ENCODE results near the gene MOSPD3.

MOSPD3 gene

DNA sequence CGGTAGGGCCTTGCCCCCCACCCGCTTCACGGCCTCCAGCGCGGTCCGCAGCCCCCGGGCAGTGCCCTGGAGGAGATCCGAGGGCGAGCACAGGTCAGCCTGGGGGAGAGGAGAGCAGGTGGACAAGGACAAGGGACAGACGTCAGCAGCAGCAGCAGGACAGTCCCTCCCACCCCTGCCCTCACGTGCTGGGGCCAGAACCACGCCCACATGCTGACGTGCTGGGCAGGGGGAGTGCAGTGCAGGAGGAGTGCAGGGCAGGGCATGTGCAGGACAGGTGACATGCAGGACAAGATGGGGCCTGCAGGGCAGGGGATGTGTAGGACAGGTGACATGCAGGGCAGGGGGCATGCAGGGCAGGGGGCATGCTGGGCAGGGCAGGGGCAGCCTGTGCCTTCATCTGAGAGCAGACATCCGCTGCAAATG, 37.1 kb upstream of the MOSPD3 start:
- no peak for DNase-seq (ENCODE audit: low read depth in 2 of 2)

DNA sequence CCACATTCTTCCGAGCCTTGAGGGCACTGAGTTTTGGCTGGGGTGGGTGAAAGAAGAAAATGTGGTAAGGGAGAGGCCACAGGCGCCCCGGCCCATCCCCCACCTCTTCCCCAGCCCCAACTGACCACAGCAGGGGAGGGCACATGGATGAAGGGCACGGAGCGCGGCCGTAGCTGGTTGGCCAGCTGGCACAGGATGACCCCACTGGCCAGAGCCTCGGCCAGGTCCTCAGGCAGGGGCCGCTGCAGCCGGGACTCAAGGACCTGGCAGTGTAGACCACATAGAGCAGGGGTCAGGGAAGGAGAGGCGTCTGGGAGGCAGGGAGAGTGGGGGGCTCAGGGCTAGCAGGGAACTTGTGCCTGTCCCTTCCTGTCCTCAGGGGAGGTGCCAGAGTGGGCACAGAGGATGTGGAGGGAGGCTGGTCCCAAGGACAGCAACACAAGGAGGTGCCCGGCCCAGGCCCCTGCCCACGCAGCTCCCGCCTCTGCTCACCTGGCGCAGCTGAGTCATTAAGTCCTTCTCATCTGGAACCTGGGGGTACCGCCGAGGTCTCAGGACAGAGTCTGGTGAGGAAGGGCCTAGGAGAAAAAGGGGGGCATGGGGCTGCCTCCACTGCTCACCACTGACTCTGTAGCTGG, 36.5 kb upstream of the MOSPD3 start:
- DNase-seq (ENCODE audit: low read depth in 2 of 2), result no peak

DNA sequence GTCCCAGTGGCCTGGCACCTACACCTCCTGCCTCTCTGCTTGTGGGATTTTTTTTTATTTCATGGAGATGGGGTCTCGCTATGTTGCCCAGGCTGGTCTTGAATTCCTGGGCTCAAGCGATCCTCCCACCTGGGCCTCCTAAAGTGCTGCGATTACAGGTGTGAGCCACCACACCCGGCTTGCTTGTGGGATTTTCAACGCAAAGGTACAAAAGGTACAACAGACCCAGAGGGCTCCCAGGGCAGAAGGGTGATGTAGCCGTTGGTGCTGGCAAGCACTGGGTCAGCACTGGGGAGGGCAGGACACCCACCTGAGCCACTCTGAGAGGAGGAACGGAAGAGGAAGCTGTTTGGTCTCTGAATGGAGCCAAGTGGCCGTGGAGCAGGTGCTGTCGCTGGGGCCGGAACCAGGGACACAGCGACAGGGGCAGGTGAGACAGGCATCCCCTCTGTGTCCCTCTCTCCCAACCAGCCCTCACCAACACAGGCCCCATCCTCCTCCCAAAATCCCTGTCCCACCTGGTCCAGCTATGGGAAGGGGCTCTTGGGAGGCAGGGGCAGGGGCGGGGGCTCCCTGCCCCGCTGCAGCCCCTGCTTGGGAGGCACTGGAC, 35.9 kb upstream of the MOSPD3 start:
- DNase-seq (ENCODE audit: low read depth in 2 of 2), result no peak

DNA sequence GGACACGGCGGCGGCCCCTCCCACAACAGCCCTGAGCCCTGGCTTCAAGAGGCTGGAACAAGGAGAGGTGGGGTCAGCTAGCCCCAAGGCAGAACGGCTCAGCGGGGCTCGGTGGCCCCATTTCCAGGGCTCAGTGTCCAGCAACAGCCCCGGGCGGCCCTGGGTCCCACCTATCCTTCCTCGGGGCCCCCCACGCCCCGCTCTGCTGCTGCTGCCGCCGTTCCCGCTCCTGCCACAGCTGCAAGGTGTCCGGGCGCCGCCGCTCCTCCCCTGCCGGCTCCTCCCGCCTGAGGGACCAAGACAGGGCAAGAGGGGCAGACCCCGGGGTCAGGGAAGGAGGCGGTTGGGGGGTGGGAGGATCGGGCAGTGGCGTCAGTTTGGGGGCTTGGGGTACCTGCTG, 35.2 kb upstream of the MOSPD3 start:
- no peak for DNase-seq (ENCODE audit: low read depth in 2 of 2)

DNA sequence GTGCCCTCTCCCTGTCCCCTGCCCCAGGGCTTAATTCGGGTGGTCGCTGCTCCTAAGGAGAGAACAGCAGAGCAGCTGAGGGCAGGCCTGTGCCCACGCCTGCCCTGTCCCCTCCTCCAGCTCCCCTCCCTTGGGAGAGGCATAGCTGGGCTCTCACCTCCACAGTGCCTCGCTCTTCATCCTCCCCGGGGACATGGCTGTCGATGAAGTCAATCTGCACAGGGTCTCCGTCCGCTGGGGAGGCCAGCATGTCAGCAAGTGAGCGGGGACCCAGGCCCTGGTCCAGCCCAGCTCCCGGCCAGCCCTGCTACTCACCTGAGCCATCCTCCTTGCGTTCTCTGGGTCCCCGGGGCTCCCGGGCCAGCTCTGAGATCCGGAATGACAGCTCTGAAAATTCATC, 34.8 kb upstream of the MOSPD3 start:
- no peak for DNase-seq (ENCODE audit: low read depth in 2 of 2)

DNA sequence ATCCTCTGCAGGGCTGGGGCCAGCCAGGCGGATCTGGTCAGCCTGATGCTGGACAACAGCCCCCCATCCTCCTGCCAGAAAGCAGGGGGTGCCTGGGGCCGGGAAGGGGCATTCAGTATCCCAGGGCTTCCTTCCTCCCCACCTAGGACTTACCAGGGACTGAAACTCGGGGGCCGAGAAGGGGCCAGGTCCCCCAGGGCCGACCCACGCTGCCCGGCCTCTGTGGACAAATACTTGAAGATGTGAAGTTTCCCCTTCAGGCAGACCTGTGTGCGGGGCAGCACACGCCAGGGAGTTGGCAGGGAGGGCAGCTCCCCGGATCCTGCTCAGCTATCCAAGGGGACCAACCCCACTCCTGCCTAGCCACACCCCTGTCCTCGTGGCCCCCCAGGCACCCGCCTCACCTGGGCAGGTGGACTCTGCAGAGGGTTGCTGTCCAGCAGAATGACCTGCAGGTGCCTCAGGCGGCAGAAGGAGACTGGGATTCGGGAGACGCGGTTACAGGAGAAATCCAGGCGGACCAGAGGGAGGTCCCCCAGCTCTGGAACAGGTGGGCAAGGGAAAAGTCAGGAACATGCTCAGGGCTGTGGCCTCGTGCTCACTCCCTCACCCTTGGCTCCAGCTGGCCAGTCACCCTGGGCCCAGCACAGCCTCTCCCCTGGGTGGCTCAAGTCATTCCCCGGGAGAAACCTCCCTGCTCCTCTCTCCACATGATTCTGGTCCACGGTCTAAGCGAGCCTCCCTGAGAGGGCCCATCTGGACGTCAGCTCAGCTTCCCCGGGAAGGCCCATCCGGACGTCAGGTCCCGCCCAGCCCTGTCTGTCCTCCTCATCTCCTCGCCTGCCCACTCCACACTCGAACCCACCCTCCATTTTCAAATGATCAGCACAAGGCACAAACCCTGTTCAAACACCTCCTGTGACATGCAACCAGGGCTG, 33.8 kb upstream of the MOSPD3 start:
- no peak for DNase-seq (ENCODE audit: low read depth in 2 of 2)

DNA sequence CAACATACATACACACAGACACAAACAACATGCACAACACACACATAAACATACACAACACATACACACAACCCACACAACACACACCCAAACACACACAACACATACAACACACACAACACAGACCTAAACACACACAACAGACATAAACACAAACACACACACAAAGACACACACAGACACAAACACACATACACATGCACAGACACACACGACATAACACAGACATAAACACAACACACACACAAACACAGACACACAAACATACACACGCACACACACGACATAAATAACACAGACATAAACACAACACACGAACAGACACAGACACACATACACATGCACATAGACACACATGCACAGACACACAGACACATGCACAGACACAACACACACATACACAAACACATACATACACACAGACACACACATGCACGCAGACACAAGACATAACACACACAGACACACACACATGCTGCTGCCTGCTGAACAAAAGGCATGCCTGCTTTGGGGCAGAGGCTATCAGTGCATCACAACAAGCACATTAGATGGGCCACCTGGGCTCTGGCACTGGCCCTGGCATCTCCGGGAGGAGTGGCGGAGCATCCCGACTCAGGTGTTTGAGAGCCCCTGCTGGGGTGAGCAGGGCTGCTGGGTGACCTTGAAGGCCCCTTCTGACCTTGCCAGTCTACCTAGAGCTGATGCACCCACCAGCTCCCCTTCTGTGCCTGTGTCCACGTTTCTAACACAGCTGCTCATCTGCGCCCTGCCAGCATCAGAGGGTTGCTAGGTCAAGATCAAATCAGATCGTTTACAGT, 31.7 kb upstream of the MOSPD3 start:
- no peak for DNase-seq (ENCODE audit: low read depth in 2 of 2)

DNA sequence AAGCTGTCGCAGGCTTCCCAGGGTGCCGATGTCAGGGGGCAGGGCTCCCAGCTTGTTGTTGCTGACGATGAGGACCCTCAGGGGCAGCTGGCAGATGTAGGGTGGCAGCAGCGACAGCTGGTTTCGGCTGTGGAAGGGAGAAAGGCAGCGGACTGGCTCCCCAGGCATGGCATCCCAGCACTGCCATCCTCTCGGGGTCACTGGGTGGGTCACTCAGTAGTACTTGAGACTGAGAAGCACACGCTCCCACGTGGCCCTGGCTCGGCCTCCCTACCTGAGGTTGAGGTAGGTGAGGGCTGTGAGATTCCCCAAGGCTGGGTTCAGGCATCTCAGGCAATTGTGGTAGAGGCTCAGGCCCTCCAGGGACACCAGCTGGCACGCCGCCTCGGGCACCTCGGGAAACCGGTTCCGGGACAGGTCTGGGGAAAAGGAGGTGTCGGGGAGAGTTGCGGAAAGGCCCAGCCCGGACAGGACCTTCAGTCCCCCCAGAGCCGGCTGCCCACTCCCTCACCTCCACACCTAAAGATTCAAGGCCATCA, 30.2 kb upstream of the MOSPD3 start:
- no peak for DNase-seq (ENCODE audit: low read depth in 2 of 2)

DNA sequence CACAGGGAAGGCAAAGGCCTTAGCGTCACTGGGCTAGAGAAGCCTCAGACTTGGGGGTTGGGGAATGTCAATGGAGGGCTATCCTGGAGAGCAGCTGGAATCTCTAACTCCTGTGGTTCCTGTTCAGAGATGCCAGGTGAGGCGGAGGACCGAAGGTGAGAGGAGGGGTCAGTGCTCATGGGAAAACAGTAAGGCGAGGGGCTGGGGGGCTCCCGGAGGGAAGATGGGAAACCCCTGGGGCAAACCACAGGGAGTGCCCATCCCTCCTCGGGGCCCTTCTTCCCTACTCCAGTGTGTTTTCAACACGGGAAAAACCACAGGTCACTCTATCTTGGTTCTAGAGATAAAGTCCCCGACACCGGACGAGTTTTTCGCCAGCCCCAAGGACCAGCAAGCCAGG, 29.7 kb upstream of the MOSPD3 start:
- DNase-seq (ENCODE audit: low read depth in 2 of 2), result no peak

DNA sequence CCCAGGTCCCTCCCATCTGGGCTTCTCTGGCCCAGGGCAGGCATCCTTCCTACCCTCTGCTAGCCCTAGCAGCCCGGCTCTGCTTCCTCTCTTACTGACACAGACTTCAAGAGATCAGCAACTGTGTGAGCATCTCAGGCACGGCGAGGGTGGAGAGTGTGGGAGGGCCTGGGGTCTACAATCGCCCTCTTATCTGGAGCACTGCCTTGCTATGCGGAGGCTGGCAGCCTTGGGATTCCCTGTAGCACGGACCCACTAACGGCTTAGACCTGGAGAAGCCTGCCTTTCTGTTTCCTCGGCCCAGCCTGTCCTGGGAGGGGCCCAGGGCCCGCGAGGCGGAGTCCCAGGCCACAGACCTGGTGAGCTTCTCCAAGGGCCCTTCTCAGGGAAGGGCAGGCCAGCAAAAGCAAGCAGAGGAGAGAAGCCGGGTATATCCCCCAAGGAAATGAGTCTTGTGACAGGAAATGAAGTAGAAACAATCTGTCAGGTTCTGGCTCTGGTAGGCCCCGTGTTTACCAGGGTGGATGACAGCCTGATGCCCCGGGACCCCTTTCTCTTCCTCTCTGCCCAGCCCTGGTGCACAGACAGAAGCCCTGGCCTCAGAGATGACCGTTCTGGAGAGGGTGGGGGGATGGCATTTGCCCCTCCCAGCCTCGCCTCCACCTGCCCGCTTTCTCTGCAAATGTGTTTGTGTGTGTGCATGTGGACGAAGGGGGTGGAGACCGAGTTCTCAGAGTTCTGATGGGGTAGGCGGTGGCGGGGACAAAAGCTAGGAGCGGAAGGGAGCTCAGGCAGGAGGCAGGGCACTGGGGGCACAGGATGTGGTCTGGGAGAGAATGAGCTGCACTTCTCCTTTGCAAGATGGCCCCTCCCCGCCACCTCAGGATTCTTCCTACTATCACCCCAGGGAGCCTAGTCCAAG, 28.9 kb upstream of the MOSPD3 start:
- DNase-seq (ENCODE audit: low read depth in 2 of 2), result peak; percentile 59 to 70

DNA sequence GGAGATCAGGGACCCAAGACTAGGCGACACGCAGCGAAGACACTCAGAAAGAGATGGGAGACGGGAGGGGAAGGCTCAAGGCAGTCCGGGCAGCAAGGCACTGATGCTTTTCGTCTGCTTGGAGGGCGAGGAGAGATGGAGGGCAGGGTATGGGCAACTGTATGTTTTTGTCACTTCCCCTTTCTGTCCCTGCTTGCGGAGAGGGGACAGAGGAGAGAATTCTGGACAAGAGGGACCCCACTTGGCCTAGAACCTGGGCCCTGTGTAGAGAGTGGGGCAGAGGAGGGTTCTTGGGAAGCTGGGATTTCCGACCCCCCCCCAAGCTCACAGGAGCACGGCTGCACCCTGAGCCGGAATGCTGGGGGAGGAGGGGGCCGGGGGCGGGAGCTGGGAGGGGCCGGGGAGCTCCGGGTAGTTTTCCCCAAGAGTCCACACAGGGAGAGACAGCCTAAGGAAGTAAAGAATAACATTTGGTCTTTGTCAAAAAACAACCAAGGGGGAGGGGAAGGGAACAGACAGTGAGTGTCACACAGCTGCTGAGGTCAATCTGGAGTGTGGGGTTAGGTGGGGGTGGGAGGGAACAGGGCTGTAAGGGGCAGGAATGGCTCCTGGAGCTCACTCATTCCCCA, 28.2 kb upstream of the MOSPD3 start:
- no peak for DNase-seq (ENCODE audit: low read depth in 2 of 2)

DNA sequence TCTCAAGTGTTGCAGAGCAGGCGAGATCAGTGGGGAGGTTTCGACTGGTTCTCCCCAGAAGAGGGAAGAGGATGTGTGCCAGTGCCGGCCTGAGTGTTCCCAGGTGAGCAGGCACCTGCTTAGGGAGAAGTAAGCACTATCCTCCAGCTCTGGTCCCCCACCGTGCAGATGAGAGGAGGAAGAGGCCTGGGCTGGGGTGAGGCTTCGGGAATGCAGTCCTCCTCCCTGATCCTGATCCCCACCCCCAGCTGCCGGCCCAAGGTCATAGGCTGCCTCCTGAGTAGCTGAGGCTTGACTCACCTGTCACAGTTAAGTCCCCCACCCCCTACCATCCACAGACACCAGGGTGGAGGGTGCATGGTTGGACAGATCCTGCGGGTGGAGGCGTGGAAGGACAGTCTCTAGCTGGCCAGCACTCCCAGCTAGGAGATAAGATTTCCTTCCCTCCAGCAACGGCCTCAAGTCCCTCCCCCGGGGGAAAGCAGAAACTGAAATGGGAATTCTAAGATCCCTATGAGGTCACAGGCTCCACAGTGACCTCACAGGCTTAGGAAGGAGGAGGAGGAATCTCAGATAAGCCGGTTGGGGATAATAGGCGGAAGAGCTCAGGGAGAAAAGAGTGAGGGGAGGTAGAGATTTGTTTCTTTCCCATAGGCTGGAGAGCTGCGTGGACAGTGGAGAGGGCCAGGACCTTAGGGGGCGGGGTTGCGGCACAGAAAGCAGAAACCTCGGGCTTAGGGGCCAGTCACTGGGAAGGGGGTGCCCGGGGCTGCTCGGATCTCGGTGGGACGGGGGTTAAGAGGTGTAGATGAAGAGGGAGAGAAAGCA, 27.4 kb upstream of the MOSPD3 start:
- no peak for DNase-seq (ENCODE audit: low read depth in 2 of 2)

DNA sequence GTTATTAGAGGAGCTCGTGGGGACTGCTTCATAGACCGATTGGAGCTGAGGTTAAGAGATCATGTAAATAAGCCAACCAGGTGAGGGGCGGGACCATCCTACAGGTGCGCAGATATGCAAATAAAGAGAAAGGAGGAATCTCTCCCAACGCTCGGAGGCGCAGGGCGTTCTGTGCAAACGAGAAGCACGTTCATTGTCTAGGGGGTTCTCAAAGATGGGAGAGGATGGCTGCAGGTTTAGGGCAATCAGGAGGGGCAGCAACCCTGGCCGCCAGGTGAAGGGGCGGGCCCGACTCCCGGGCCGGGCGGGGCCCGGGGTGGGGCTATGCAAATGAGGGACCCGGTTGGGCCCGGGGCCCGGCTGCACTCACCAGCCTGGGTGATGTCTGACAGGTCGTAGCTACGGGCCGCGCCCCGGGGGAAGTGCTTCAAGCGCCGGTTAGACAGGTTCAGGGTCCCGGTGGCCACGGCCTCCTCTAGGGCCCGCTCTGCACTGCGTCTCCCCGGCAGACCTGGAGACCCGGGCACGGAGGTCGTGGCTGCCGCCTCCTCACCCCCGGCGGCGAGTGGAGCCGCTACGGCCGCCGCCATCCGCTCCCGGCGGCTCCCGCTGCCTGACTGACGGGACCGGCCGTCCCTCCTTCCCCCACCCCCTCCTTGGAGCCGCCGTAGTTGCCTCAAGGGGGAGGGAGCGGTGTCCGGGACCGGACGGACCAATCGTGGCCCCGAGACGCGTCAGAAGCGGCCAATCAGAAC, 26.7 kb upstream of the MOSPD3 start, which contains the start of gene LRCH4:
Gene LRCH4 (minus strand): TSS at position 619 of the 755 bp plus-strand sequence. CDS start 29 bp downstream, at position 590.
- peak in 1 of 2 donors; percentile 46 for DNase-seq (ENCODE audit: low read depth in 2 of 2)

DNA sequence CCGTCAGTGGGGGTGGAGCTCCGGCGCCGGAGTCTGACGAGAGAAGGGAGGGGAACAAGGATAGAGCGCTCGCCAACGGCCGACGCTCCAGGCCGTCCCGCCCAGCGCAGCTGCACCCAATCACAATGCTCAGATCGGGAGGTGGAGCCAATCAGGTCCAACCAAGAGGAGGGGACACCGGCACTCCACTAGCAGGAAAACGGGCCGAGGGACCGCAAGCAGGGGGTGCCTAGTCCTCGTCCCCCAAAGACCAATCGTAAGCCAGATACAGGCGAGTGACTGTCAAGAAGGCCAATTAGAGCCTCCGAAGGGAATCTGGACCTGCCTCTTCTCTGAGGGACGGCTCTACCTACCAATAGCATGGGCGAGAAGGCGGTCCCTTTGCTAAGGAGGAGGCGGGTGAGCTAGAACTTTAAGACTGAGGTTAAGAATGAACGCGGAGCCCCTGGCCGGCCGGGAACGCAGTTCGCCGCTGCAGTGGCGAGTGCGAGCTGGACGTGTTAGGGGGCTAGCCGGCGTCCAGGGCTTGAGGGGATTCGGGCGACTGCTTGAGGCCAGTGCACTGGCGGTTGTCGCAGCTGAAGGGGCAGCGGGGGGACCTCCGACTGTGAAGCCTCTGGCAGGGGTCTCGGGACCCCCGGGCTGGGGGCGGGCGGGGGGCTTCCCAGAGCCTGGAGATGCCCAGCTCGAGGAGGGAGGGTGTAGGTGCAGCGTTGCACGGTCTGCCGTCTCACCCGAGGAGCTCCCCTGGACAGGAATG, 25.9 kb upstream of the MOSPD3 start, which contains the start of gene FBXO24:
Gene FBXO24 (plus strand): TSS at position 63 of the 760 bp plus-strand sequence. CDS start 298 bp downstream, at position 361.
- DNase-seq (ENCODE audit: low read depth in 2 of 2), result peak; percentile 99 to 100

DNA sequence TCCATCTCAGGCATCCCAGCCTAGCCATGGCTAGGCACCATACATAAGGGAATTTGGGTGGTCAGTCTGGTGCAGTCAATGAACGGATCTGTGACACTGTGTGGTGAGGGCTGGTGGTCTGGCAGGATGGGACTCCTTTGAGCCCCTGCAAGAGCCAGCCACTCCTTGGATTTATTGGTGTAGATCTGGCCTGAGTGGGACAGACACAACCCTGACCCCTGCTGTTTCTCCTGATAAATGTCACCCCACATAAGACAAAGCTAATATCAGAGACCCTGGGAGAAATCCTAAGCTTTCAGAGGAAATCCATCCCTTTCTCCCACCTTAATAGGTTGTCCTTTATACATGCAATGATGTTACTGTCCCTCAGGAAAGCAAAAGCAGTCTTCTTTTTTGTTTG, 23.9 kb upstream of the MOSPD3 start:
- DNase-seq (ENCODE audit: low read depth in 2 of 2), result no peak

DNA sequence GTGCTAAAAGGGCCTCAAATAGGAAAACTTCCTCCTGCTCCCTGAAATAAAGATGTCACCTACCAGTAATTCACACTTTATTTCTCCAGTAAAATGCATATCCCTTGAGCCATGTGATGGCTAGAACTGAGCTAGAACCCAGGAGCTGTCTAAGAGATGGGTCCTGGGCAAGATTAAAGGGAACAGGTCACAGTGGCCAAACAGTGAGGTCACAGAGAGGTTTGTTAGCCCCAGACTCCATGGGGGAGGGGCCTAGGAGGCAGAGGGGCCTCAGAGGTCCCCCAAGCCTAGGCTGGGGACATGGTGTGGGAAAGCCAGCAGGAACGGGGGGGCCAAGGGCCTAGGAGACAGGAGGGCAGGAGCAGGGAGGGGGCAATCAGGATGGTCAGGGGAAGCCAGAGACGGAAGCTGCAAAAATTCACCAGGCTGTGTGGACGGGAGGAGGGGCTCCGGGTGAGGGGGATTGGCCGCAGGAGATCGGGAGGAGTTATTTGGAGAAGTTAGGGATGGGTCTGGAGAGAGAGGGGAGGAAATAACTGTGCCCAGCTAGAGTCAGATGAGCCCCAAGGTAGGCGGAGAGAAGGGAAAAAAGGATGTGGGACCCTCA, 22.9 kb upstream of the MOSPD3 start:
- no peak for DNase-seq (ENCODE audit: low read depth in 2 of 2)
